Fibroblast of lung (primary cell): ENCODE results near the gene METTL1. TPM values are rescaled to one million over a fixed set of nuclear protein-coding genes. Genes with fewer than 3 reads are reported as not detected.

Experiments used
- DNase-seq, 2 donors: peaks; one replicate each; pipeline versions ENCODE4 v3.0.0 to v3.0.0-alpha.2; 2010; ENCODE audit warnings: low read depth in 2 of 2
- H2AFZ ChIP-seq: 2 replicates; pipeline ENCODE4 v1.5.1; 2012; ENCODE audit warnings: low read length, control low read depth, inconsistent platforms
- H3K27ac ChIP-seq: 2 replicates; pipeline ENCODE4 v1.5.1; 2011; ENCODE audit warnings: low read length, control low read depth; ENCODE audit not compliant: insufficient read depth
- H3K27me3 ChIP-seq: 2 replicates; pipeline ENCODE4 v1.5.1; 2011; ENCODE audit warnings: mild to moderate bottlenecking, low read length; ENCODE audit not compliant: control insufficient read depth, insufficient read depth
- H3K36me3 ChIP-seq: 2 replicates; pipeline ENCODE4 v1.5.1; 2011; ENCODE audit warnings: low read length; ENCODE audit not compliant: control insufficient read depth, insufficient read depth
- H3K4me1 ChIP-seq: 2 replicates; pipeline ENCODE4 v1.5.1; 2011; ENCODE audit warnings: low read length; ENCODE audit not compliant: control insufficient read depth, insufficient read depth; ENCODE audit errors: extremely low read depth
- H3K4me2 ChIP-seq: 2 replicates; pipeline ENCODE4 v1.5.1; 2011; ENCODE audit warnings: low read length, control low read depth; ENCODE audit not compliant: insufficient read depth; ENCODE audit errors: extremely low read depth
- H3K4me3 ChIP-seq, 4 experiments: fragments of 200-600 bp in 1 of 4; sonication (generic) in 1 of 4; replicated peaks in 1 of 4; 2 replicates each; pipeline ENCODE4 v1.5.1; 2011 to 2016; ENCODE audit warnings: low read length in 4 of 4, low read depth in 3 of 4, mild to moderate bottlenecking in 3 of 4, control low read depth in 2 of 4, inconsistent platforms in 1 of 4, mixed read lengths in 1 of 4; ENCODE audit not compliant: insufficient read depth in 1 of 4; ENCODE audit errors: control extremely low read depth in 1 of 4
- H3K79me2 ChIP-seq: 2 replicates; pipeline ENCODE4 v1.5.1; 2012; ENCODE audit warnings: mild to moderate bottlenecking, low read length, inconsistent platforms; ENCODE audit not compliant: control insufficient read depth, insufficient read depth
- H3K9ac ChIP-seq: 2 replicates; pipeline ENCODE4 v1.5.1; 2011; ENCODE audit warnings: mild to moderate bottlenecking, low read length, control low read depth; ENCODE audit not compliant: insufficient read depth
- H3K9me3 ChIP-seq: 2 replicates; pipeline ENCODE4 v1.5.1; 2012; ENCODE audit warnings: low read depth, low read length; ENCODE audit not compliant: control insufficient read depth, insufficient read depth
- H4K20me1 ChIP-seq: 2 replicates; pipeline ENCODE4 v1.5.1; 2011; ENCODE audit warnings: low read length; ENCODE audit not compliant: control insufficient read depth, insufficient read depth; ENCODE audit errors: extremely low read depth
- EZH2 ChIP-seq: IDR thresholded peaks from 2 replicates; pipeline ENCODE4 v1.5.1; 2012; ENCODE audit warnings: low read length, control low read depth, mild to moderate bottlenecking; ENCODE audit errors: missing control alignments
- polyA plus RNA-seq, 2 donors: library from polyadenylated mRNA; depleted of rRNA in 1 of 2; stranded (reverse) in 1 of 2; unstranded in 1 of 2; fragments of >200 nt; gene quantifications; 2 replicates each; pipeline ENCODE4 v1.2.1, GENCODE V29; 2011 to 2012; ENCODE audit warnings: missing spikeins in 1 of 2
- total RNA-seq: library from RNA; depleted of rRNA; stranded (reverse); fragments of >200 nt; gene quantifications from 2 replicates; pipeline ENCODE4 v1.2.1, GENCODE V29; 2014
- TF ChIP-seq, protein P1 (sequence below), 2 donors: IDR thresholded peaks in 1 of 2; conservative IDR thresholded peaks in 1 of 2; 1 replicate in 1 of 2; 2 replicates in 1 of 2; pipeline ENCODE4 v1.5.1; 2011 to 2012; ENCODE audit warnings: low read length in 2 of 2, control low read depth in 1 of 2, inconsistent platforms in 1 of 2, low read depth in 1 of 2, mild to moderate bottlenecking in 1 of 2

The METTL1 gene
- total and polyA plus RNA-seq, 2 donors (not counting 1 experiment from before 2014, with no cell fraction given), result 3.5 to 16.9 TPM

DNA sequence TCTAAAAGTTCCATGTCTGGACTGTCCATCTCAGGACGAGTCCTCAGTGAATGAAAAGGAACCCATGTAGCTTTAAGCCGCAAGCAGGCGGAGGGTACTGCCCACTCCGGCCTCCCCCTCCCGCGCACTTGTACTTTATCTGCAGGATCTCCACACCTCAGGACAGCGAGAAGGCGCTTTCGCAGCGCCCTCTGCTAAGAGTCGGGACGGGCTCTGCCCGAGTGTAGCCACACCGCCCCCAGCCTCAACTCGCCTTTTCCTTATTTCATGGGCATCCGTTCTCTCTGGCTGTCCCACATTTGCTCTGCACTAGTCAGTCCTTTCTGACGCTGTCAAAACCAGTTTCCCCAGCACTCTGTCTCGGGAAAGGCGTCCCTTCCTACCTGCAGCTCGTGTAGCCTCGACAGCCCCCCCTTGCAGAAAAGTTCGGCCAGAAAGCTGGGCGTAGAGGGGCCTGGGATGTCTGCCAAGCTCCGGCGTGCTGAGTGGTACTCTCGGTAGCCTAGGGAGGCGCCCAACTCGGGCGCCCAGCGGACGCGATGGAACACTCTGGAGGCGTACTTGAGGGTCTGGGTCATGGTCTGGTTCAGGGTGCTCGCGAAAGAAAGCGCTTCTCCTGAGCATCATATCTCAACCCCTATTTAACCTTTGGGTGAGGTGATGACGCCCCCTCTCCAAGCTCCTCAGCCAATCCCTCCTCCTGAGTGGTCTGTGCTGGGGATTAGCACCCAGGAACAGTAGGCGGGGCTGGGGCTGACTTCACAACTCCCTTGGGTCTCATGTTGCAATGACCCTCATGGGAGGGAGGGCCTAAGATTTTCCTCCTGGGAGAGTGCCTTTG is 5.2 kb downstream of the METTL1 start, which contains the start of gene CYP27B1:
Gene CYP27B1 (minus strand): TSS at position 615 of the 841 bp plus-strand sequence. CDS start 37 bp downstream, at position 578.
- peak; percentile 33 for DNase-seq
- Histone ChIP-seq H3K9me3 (no peaks in the 10 kb centered on the region), H3K27ac (no peak within 1 kb of the TSS), H3K4me2 (peak within 1 kb of the TSS; percentile 81), H3K27me3 (peaks cover 29% of the 10 kb centered on the region), H3K9ac (no peak within 1 kb of the TSS), H3K36me3 (peaks cover 11% of the 10 kb centered on the region), H3K79me2 (peaks cover 5% of the 10 kb centered on the region), H3K4me3 (peak within 1 kb of the TSS; percentile 21 to 50 (median 38)), H2AFZ (no peak within 1 kb of the TSS), H3K4me1 (peaks cover 20% of the 10 kb centered on the region), H4K20me1 (no peaks in the 10 kb centered on the region)
- TF ChIP-seq, protein P1, sequence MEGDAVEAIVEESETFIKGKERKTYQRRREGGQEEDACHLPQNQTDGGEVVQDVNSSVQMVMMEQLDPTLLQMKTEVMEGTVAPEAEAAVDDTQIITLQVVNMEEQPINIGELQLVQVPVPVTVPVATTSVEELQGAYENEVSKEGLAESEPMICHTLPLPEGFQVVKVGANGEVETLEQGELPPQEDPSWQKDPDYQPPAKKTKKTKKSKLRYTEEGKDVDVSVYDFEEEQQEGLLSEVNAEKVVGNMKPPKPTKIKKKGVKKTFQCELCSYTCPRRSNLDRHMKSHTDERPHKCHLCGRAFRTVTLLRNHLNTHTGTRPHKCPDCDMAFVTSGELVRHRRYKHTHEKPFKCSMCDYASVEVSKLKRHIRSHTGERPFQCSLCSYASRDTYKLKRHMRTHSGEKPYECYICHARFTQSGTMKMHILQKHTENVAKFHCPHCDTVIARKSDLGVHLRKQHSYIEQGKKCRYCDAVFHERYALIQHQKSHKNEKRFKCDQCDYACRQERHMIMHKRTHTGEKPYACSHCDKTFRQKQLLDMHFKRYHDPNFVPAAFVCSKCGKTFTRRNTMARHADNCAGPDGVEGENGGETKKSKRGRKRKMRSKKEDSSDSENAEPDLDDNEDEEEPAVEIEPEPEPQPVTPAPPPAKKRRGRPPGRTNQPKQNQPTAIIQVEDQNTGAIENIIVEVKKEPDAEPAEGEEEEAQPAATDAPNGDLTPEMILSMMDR (conservative IDR thresholded peaks at IDR 0.05 in 1 of 2, IDR thresholded peaks at IDR 0.05 in 1 of 2; ENCODE audit: low read depth in 1 of 2, low read length in 2 of 2), result no peak
- no peak for TF ChIP-seq EZH2

DNA sequence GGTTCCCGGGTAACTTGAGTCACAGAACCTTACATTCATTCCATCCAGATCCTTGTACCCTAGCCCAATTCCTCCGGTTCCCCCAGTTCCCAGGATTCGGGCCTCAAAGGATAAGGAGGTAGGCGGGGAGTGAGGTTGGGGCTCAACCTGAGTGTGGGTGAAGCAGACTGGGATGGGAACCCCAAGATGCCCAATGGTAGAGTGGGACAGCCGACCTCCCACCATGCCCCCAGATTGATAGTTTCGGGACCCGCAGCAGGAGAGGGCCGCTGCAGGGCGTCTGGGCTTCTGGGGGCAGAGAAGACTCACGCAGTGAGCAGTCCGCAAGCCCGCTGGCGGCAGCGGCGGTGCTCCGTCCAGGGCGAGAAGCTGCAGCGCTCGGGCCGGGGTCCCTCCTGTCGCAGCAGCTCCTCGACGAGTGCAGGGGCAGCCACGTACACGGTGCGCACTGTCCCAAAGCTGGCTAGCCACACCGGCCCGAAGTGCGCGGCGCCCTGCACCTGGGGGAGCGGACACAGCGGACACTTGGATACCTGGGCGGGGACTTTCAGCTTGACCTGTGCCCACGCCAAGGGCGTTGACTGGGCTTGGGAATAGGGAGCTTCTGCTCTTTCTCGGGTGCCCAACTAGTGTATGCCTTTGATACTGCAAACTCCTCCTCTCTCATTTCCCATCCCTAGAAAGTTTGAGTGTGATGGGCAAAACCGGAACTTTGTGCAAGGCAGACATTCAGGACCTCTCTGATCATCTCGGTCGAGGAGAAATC is 6.0 kb downstream of the METTL1 start:
- H3K79me2 ChIP-seq, result peaks cover 1% of the 10 kb centered on the region
- no peaks in the 10 kb centered on the region for H3K9me3 ChIP-seq
- no peaks in the 10 kb centered on the region for H4K20me1 ChIP-seq
- H3K4me3 ChIP-seq, result peak overlapping the region; percentile 21 to 50 (median 38)
- peak overlapping the region; percentile 81 for H3K4me2 ChIP-seq
- DNase-seq, result no peak
- TF ChIP-seq EZH2, result peak; percentile 71
- TF ChIP-seq, protein P1 (conservative IDR thresholded peaks at IDR 0.05 in 1 of 2, IDR thresholded peaks at IDR 0.05 in 1 of 2; ENCODE audit: low read depth in 1 of 2, low read length in 2 of 2), result no peak
- H3K27me3 ChIP-seq, result peaks cover 31% of the 10 kb centered on the region
- H3K36me3 ChIP-seq, result peaks cover 11% of the 10 kb centered on the region
- no peak overlapping the region for H2AFZ ChIP-seq
- no peak overlapping the region for H3K27ac ChIP-seq
- no peak overlapping the region for H3K9ac ChIP-seq
- H3K4me1 ChIP-seq, result peaks cover 15% of the 10 kb centered on the region
